GM12875 (cell line): ENCODE measurements around the gene MEGF6.

ENCODE experiments used
- H3K4me3 ChIP-seq: one replicate; pipeline ENCODE4 v1.5.1; 2011; ENCODE audit warnings: low read depth, low read length, control low read depth
- CTCF ChIP-seq: IDR thresholded peaks from 2 replicates; pipeline ENCODE4 v1.5.1; 2011; ENCODE audit warnings: low read depth, mild to moderate bottlenecking, control low read depth, inconsistent platforms, low read length, moderate library complexity, borderline replicate concordance; ENCODE audit not compliant: insufficient read depth

MEGF6 gene

DNA sequence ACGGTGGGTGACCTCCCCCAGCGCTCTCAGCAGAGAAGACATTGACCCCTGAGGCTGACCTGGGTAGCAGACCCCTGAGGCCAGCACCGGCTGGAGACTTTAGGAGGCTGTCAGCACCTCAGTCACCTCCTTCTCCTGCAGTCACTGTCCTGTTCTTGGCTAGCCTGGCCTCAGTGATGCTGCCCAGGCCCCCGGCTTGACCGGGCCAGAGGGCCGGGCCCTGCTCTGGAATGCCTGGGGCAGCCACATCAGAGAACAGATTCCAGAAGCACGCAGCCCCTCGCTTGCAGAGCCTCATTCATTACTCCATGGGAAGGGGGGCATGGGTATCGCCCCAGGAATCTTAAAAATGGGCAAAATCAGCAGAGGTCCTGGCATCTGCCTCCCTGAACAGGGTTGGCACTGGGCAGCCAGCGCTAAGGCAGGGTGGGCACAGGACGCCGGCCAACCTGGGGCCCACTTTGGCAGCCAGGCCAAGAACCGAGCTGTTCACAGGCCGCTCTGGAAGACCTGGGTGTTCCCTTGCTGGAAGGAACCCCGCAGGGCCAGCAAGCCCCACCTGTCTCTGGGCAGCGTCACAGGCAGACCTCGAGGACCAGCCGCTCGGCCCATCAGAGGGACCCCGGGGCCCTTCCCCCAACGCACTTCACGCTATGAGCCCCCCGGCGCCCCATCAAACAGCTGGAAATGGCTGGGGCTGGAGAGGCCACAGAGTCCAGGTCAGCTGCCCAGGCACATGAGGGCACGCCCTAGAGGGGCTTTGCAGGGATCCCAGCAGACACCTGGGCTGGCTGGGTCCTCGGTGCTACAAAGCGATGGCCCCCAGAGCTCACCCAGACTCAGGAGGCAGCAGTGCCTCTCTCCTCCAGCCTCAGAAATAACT lies 45.1 kb downstream of the MEGF6 start:
- no peak for TF ChIP-seq CTCF
- no peak overlapping the region for H3K4me3 ChIP-seq

DNA sequence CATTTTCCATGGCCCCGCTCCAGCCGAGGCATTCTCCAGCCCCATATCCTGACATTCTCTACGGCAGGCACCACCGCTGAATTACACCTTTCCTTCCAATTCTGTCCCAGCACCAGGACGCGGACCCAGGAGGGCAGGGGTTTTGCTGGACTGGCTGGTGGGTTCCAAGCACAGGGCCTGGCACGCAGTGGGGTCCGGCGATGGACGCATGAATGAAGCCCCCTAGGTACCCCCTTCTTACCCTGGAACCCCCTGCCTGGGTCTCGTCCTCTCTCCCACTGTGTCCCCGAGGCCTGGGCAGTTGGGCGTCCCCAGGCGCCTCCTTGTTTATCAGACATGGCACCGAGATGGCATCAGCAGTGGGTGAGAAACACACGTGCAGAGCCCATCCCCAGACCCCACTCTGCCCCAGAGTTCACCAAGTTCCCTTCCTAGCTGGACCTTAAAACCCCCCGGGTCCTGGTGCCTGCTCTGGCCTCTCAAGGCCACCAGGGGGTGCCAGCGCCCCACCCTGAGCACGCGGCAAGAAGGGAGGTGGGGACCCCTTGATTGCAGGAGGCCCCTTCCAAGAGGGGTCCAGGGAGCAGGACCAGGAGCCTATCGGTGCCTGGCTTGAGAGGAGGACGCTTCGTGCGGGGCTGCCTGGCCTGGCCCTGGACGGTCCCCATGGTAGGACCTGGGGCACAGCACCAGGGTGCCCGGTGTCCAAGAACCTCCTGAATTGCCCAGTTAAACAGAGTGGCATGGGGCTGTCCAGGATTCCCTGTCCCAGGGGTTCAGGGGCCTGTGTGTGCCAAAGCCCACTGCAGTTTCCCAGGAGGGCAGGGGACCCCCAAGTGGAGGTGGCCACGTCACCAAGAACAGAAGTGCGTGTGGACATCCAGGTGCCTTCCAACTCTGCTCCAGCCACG lies 46.1 kb downstream of the MEGF6 start:
- H3K4me3 ChIP-seq, result no peak overlapping the region
- TF ChIP-seq CTCF, result peak; percentile 93

- no peak for TF ChIP-seq CTCF
- H3K4me3 ChIP-seq, result no peak overlapping the region
These were observed 47.7 kb downstream of the MEGF6 start for GRCh38 chr1:3563610-3564009.

- H3K4me3 ChIP-seq, result no peak overlapping the region
- TF ChIP-seq CTCF, result no peak
These were observed 48.2 kb downstream of the MEGF6 start for GRCh38 chr1:3563125-3563524.

DNA sequence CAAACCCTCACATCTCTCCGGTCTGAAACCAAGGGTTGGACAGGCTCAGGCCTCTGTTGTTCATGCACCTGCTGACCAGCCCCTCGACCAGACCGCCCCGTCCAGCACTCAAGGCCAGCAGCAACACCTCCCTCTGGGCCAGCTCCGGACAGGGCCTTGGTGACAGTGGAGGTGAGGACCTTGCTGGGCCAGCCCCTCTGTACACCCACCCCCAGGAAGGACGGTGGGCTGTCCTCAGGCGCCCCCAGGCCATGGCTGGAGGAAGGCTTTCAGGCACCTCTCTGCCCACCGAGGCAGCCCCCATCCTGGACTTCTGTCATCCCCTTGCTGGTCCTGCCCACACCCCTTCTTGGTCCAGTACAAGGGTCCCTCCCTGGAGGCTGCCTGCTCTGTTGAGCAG lies 48.6 kb downstream of the MEGF6 start:
- H3K4me3 ChIP-seq, result no peak overlapping the region
- TF ChIP-seq CTCF, result no peak

- no peak for TF ChIP-seq CTCF
- no peak overlapping the region for H3K4me3 ChIP-seq
These were observed 49.6 kb downstream of the MEGF6 start for GRCh38 chr1:3561702-3562101.

DNA sequence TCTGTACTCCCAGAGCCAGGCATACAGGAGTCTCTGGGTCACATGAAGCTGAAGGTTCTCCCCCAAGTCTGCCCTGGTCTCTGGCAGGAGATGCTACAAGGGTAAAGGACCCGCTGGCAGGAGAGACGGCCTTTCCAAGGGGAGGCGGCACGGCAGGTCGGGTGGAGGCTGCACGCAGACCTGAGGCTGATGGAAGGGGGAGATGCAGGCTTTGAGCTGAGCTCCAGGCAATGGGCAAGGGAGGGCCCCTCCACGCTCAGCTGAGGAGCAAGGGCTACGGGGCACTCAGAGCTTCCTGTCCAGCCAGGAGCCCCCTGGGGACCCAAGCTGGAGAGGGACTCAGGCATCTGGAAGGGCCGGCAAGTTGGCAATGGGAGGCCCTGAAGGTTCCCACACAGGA lies 50.3 kb downstream of the MEGF6 start:
- no peak for TF ChIP-seq CTCF
- H3K4me3 ChIP-seq, result no peak overlapping the region
